Urothelium cell line (cell line): Measurements from ENCODE around the gene CLEC4M.
A peak's percentile ranks its signal among the peaks of the same experiment; 100 is the strongest.
"Not testable (repeated sequence)": the region's sequence is repeated elsewhere in the genome, so short reads cannot be mapped to it uniquely, and the experiment has no call there.

Experiments
- DNase-seq: peaks from one replicate; pipeline ENCODE4 v3.0.0; 2011; ENCODE audit warnings: low spot score, mixed read lengths
- FAIRE-seq: peaks from 2 replicates; lab custom pipeline; 2011; peaks lifted over from hg19 to GRCh38; lab: Jason Lieb, UNC

CLEC4M gene

GRCh38 chr19:7769171-7769570, 6.1 kb downstream of the CLEC4M start:
- DNase-seq, result no peak
- no peak for FAIRE-seq

DNA sequence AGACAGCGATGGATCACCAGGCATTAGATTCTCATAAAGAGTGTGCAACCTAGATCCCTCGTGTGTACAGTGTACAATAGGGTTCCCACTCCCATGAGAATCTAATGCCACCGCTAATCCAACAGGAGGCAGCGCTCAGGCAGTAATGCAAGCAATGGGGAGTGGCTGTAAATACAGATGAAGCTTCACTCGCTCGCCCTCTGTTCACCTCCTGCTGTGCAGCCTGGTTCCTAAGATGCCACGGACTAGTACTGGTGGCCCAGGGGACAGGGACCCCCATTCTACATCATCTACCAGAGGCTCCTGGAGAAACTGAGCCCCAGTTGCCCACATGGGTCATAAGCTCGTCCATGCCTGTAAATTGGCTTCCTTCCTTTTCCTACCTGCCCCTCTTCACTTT, 8.0 kb downstream of the CLEC4M start:
- FAIRE-seq (no peak), DNase-seq (no peak)

- FAIRE-seq (no peak), DNase-seq (no peak)
Measured at GRCh38 chr19:7772752-7773291, 9.8 kb downstream of the CLEC4M start.

DNA sequence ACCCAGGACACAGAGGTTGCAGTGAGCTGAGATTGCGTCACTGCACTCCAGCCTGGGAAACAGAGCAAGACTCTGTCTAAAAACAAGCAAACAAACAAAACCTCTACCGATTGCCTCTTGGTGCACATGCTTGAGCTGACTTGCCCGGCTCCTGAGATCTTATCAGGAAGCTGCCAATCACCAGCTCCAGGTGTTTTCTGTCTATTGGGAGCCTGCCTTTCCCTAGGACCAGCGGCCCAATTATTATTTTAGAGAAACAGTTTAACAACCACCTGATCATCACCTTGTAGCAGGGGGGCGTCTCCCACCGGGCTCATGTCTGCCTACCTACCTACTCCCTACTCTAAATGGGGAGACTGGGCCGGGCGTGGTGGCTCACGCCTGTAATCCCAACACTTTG, 10.8 kb downstream of the CLEC4M start:
- no peak for DNase-seq
- FAIRE-seq, result no peak

GRCh38 chr19:7775761-7776160, 12.7 kb downstream of the CLEC4M start:
- DNase-seq (no peak), FAIRE-seq (no peak)

DNA sequence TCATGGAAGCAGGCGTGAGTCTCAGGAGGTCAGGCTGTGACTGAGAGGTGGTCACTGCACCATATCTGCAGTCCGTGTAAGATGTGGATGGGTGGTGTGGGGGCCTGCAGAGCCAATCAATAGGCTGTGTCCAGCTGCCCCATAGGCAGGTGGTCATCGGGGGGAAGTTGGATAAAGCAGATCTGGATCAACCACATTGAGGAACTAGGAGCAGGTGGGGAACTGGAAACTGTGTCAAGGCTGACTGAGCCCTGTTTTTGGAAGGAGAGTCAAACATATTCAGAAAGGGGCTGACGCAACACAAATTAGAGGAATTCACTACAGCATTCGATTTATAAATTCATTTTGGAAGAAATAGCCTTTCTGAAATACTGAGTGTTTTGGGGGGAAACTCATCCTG, 15.0 kb downstream of the CLEC4M start:
- FAIRE-seq, result no peak
- DNase-seq, result no peak

- DNase-seq, result no peak
- no peak for FAIRE-seq
Measured at GRCh38 chr19:7779631-7780486, 16.8 kb downstream of the CLEC4M start.

DNA sequence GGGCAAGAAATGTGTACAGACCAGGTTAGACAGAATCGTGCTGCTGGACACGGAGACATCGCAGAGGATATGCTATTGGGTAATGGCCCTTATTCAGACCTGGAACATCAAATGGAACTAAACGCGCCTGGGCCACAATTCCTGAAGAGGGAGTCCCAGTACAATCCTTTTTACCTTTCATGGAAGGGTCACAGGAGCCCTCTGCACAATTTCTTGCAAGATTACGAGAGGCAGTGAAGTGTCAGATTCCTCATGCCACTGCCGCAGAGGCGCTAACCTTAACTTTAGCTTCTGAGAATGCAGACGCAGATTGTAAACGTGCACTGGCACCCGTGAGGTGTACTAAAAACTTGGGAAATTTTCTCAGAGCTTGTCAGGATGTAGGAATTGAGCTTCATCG, 18.1 kb downstream of the CLEC4M start:
- no peak for FAIRE-seq
- no peak for DNase-seq

- DNase-seq, result peak; percentile 68
- FAIRE-seq, result no peak
Measured at GRCh38 chr19:7783991-7784423, 21.0 kb downstream of the CLEC4M start.

- no peak for DNase-seq
- FAIRE-seq, result no peak
Measured at GRCh38 chr19:7784856-7785255, 21.8 kb downstream of the CLEC4M start.

- DNase-seq, result no peak
- no peak for FAIRE-seq
Measured at GRCh38 chr19:7787141-7787540, 24.1 kb downstream of the CLEC4M start.

DNA sequence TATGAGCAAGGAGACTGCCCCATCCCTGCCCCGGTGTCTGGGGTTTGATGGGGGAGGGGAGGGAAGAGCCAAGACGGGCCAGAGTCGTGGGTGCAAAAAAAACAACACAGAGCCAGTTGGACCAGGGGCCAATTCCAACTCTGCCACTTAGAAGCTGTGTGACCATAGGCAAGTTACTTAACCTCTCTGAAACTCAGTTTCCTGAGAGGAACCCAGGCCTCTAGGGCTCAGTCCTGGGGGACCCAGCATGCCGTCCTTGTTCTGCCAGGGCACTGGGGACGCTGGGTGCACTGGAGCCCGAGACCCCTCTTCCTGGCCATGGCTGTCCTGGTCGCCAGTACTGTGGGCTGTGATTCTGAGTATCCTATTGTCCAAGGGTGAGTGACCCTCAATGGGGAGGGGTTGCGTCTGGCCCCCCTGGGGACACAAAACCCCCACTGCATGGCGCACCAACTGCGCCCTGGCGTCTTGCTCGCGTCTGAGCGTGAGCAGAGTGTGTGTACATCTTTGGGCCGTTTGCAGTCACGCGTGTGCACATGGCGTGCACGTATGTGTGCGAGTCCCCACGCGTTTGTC, 24.6 kb downstream of the CLEC4M start:
- DNase-seq (no peak), FAIRE-seq (no peak)

GRCh38 chr19:7788178-7788932, 25.3 kb downstream of the CLEC4M start:
- FAIRE-seq (no peak), DNase-seq (no peak)

GRCh38 chr19:7788933-7789323, 25.9 kb downstream of the CLEC4M start:
- FAIRE-seq, result no peak
- DNase-seq, result no peak

DNA sequence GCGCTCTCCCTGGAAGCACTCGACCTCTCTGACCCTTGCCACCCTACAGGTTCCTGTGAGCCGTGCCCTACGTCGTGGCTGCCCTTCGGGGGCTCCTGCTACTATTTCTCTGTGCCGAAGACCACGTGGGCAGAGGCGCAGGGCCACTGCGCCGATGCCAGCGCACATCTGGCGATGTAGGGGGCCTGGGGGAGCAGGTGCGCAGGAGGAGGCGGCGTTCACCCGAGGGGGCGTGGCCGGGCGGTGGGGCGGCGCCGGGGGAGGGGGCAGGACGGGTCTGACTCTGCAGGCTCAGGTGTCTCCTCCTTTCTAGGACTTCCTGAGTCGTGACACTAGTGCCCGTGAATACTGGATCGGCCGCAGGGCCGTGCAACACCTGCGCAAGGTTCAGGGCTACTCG, 26.4 kb downstream of the CLEC4M start:
- DNase-seq, result no peak

DNA sequence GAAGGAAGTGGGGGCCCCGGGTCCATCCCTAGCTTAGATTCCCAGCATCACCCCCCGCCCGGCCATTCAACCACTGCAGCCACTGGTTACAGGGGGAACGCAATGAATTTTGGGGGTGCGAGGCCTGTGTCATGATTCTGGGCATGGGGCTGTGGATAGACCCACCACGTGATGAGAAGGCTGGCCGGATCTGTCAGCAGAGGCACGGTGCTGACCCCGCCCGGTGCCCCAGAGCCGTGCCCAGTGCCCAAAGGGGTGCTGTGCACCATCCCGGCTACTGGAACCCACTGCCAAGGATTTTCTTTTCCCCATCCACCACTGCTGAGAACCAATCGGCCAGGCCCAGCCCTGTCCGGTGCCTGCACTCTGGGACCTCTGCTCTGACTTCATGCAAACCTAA, 27.4 kb downstream of the CLEC4M start:
- FAIRE-seq, result no peak

More for the DNA sequence above, 26.4 kb downstream of the CLEC4M start:
- no peak for FAIRE-seq

GRCh38 chr19:7792281-7792680, 29.2 kb downstream of the CLEC4M start:
- FAIRE-seq, result no peak

More for the DNA sequence above, 27.4 kb downstream of the CLEC4M start:
- no peak for DNase-seq

DNA sequence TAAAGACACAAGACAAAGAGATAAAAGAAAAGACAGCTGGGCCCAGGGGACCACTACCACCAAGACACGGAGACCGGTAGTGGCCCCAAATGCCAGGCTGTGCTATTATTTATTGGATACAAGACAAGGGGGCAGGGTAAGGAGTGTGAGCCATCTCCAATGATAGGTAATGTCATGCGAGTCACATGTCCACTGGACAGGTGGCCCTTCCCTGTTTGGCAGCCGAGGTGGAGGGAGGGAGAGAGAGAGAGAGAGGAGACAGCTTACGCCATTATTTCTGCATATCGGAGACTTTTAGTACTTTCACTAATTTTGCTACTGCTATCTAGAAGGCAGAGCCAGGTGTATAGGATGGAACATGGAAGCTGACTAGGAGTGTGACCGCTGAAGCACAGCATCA, 29.7 kb downstream of the CLEC4M start:
- DNase-seq, FAIRE-seq: not testable (repeated sequence)

More at GRCh38 chr19:7792281-7792680, 29.2 kb downstream of the CLEC4M start:
- no peak for DNase-seq

GRCh38 chr19:7793493-7793892, 30.4 kb downstream of the CLEC4M start:
- FAIRE-seq, result no peak

GRCh38 chr19:7795555-7796161, 32.6 kb downstream of the CLEC4M start:
- DNase-seq (no peak), FAIRE-seq (no peak)

More at GRCh38 chr19:7793493-7793892, 30.4 kb downstream of the CLEC4M start:
- no peak for DNase-seq
